Motor neuron (in vitro differentiated cells): Measurements from ENCODE around the gene TCEAL3. TPM values are rescaled to one million over a fixed set of nuclear protein-coding genes. Genes with fewer than 3 reads are reported as not detected.
A peak's percentile ranks its signal among the peaks of the same experiment; 100 is the strongest.
"Not testable (repeated sequence)": the region's sequence is repeated elsewhere in the genome, so short reads cannot be mapped to it uniquely, and the experiment has no call there.

Experiments used
- ATAC-seq, 8 experiments: fragments of 200-7000 bp; cut with Tn5 transposase; replicated peaks in 6 of 8; 2 replicates each; pipeline ENCODE4 v1.8.0; 2021; ENCODE audit warnings: mild to moderate bottlenecking in 8 of 8, moderate library complexity in 8 of 8
- H3K27ac ChIP-seq, 2 donors: fragments of 250-450 bp; sonication (Bioruptor Pico); 2 replicates each; pipeline ENCODE4 v1.9.0; 2021; ENCODE audit warnings: antibody characterized with exemption in 2 of 2, mild to moderate bottlenecking in 2 of 2, moderate library complexity in 1 of 2
- H3K4me1 ChIP-seq, 2 donors: fragments of 250-450 bp; sonication (Bioruptor Pico); replicated peaks in 1 of 2; 2 replicates each; pipeline ENCODE4 v1.6.1; 2021; ENCODE audit warnings: antibody characterized with exemption in 2 of 2, mild to moderate bottlenecking in 2 of 2, moderate library complexity in 1 of 2
- H3K4me3 ChIP-seq, 5 donors: fragments of 250-450 bp; sonication (Bioruptor Pico); 2 replicates each; pipeline ENCODE4 v1.9.0; 2021; ENCODE audit warnings: antibody characterized with exemption in 5 of 5, mild to moderate bottlenecking in 5 of 5, moderate library complexity in 4 of 5
- WGBS, 10 experiments: fragments of 450-650 bp; shearing (Covaris generic); methylation state at CpG; one replicate each; pipeline ENCODE4 v1.0.0; 2022; 5-methylcytosine and 5-hydroxymethylcytosine counted together
- in situ Hi-C, 9 experiments: fragments of 400-800 bp; cut with MboI; loops; one replicate each; pipeline ENCODE4 v1.15.0; 2021; ENCODE audit warnings: low sequenced_read_pairs in 9 of 9, low pct_unique_long_range_greater_than_20kb in 2 of 9; ENCODE audit not compliant: unreplicated experiment in 9 of 9
- total RNA-seq, 8 experiments: library from RNA; unstranded; fragments of 300-600 nt; gene quantifications; 2 replicates each; pipeline versions ENCODE4 v1.2.3 to v1.2.4, GENCODE V29; 2022

Gene TCEAL3
- total RNA-seq, 8 experiments from 2014 or later, result 19.5 to 65.4 (median 25.7) TPM

- WGBS, 10 experiments, result 70 to 100% (median 100%) methylated on average over 1 of the region's 1 CpG; no CpG with 5 or more reads in 3 of the 10 experiments
- in situ Hi-C loops, H3K27ac ChIP-seq, ATAC-seq, H3K4me3 ChIP-seq, H3K4me1 ChIP-seq: not testable (repeated sequence)
Observed at GRCh38 chrX:103592295-103592694, 15.5 kb upstream of the TCEAL3 start.

GRCh38 chrX:103595202-103595601, 12.6 kb upstream of the TCEAL3 start:
- H3K27ac ChIP-seq, in situ Hi-C loops, H3K4me1 ChIP-seq, H3K4me3 ChIP-seq, ATAC-seq: not testable (repeated sequence)
- WGBS, 10 experiments, result 57 to 93% (median 60%) methylated on average over 1 to 3 of the region's 6 CpGs; no CpG with 5 or more reads in 7 of the 10 experiments

DNA sequence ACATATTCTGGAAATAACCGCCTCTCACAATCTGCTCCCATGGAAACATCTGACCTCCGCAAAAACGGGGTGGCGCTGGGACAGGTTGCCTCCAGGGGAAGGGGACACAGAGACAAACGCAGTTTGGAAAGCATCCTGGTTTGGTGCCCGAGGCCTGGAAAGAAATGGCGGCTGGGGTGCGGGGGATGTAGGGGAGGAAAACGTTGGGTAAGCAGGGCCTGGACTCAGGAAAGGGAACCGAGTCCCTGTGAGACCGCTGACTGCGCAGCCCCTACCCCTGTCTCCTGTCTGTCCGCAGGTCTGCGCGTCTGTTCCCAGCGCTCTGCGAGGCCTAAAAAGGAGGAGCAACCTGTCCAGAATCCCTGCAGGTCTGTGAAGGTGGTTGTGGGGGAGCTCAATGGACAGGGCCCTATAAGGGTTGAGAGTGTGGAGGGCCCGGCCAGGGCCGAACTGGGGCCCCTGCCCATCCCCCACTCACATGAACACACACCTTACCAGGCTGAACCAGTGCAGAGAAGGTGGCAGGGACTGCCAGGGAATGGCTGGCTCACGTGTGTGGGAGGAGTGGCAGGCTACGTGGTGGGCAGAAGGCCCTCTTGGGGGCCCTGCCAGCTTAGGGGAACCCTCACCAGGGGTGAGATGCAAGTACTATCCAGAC, 672 bp downstream of the TCEAL3 start:
- no CpG with 5 or more reads among the region's 21 CpGs for WGBS, 10 experiments
- Histone ChIP-seq H3K27ac (peak overlapping the region; percentile 89 to 90), H3K4me3 (peak overlapping the region; percentile 51 to 87 (median 79)), H3K4me1 (no peaks in the 10 kb centered on the region)
- in situ Hi-C loops, result no loop called here
- ATAC-seq, result peak in 3 of 8 experiments; percentile 1 to 38 (median 3)

DNA sequence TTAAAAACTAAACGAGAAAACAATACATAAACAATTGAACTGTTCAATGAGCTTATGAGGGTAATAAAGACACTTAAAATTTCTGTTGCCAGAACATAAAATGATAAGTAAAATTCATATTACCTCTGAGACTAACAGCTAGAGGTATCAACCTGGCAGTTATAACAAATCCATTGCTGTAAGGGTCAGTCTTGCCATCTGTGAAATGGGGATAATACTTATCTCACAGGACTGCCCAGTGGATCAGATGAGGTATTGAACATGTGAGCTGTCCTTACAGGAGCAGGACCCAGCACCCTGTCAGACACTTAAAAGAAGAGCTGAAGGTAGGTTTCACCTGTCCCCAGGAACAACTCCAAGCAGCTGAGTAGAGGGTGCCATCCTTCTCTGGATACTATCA, 2.5 kb downstream of the TCEAL3 start:
- no peak overlapping the region for H3K27ac ChIP-seq
- ATAC-seq, result no peak
- H3K4me3 ChIP-seq, result no peak overlapping the region
- 40 to 100% (median 60%) methylated on average over 1 of the region's 1 CpG; no CpG with 5 or more reads in 5 of the 10 experiments for WGBS, 10 experiments
- in situ Hi-C loops, result no loop called here
- no peaks in the 10 kb centered on the region for H3K4me1 ChIP-seq

DNA sequence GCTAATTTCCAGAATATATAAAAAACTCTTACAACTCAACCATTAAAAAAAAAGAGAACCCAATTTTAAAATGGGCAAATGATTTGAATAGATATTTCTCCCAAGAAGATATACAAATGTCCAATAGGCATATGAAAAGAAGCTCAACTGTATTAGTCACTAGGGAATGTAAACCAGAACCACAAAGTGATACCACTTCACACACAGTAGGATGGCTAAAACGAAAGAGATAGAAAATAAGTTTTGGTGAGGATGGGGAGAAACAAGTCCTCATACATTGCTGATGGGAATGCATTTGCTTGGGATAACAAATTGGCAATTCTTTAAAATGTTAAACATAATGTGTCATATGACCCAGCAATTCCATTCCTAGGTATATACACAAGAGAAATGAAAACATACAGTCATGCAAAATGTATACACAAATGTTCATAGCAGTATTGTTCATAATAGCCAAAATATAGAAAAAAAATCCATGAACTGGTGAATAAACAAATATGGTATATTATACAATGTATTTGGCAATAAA, 5.7 kb downstream of the TCEAL3 start:
- no peak for ATAC-seq
- Histone ChIP-seq H3K4me1 (no peaks in the 10 kb centered on the region), H3K27ac (no peak overlapping the region), H3K4me3 (no peak overlapping the region)
- in situ Hi-C loops, result no loop called here
- WGBS, 10 experiments, result 11 to 80% (median 27%) methylated on average over 1 of the region's 1 CpG; no CpG with 5 or more reads in 3 of the 10 experiments

DNA sequence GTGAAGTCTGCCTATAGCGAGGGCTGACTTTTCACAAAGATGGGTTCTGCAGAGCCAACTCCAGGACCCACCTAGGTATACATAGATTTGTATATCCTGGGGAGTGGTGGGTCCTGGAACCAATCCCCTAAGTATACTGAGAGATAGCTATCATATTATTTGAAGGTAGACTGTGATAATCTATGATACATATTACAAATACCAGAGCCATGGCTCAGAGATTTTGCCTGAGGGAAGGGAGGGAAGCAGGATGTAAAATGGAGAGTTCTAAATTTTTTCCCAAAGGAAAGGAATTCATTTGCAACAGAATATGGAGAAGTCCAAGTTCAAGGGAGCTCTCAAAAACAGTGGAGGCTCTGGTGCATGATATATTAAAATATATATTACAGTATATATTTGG, 7.2 kb downstream of the TCEAL3 start:
- in situ Hi-C loops, result no loop called here
- Histone ChIP-seq H3K27ac (no peak overlapping the region), H3K4me3 (no peak overlapping the region), H3K4me1 (no peaks in the 10 kb centered on the region)
- WGBS, 10 experiments, result 71% methylated on average over 1 of the region's 1 CpG; no CpG with 5 or more reads in 9 of the 10 experiments
- peak in 3 of 8 experiments; percentile 18 to 67 (median 45) for ATAC-seq

DNA sequence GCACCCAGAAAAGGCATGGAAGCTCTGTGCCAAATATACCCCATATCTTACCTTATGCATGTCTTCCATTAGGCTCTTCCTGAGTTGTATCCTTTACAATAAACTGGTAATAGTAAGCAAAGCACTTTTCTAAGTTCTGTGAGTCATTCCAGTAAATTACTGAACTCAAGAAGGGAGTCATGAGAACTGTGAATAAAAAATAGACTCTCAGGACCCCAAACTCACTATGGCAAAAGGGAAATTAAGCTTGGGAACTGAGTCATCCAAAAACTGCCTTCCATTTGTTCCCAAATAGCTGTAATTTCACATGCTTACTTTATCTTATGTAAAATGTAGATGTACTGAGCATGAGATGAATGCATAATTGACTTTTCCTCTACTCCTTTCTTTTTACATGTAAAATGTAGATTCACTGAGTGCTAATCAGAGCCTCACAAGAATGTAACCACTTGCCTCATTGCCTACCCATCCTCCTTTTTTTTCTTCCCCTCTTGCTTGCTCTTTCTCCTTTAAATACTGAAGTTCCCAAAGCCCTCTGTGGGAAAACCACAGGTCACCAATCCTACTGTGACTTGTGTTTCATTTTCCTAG, 8.1 kb downstream of the TCEAL3 start:
- no peak overlapping the region for H3K27ac ChIP-seq
- in situ Hi-C loops, result no loop called here
- no peaks in the 10 kb centered on the region for H3K4me1 ChIP-seq
- no peak overlapping the region for H3K4me3 ChIP-seq
- peak in 4 of 8 experiments; percentile 16 to 81 (median 72) for ATAC-seq

- no peak for ATAC-seq
- H3K27ac ChIP-seq, result no peak overlapping the region
- in situ Hi-C loops, result no loop called here
- no peaks in the 10 kb centered on the region for H3K4me1 ChIP-seq
- H3K4me3 ChIP-seq, result no peak overlapping the region
- 0 to 38% methylated on average over 1 of the region's 1 CpG; no CpG with 5 or more reads in 8 of the 10 experiments for WGBS, 10 experiments
Observed at GRCh38 chrX:103616676-103617186, 9.0 kb downstream of the TCEAL3 start.

DNA sequence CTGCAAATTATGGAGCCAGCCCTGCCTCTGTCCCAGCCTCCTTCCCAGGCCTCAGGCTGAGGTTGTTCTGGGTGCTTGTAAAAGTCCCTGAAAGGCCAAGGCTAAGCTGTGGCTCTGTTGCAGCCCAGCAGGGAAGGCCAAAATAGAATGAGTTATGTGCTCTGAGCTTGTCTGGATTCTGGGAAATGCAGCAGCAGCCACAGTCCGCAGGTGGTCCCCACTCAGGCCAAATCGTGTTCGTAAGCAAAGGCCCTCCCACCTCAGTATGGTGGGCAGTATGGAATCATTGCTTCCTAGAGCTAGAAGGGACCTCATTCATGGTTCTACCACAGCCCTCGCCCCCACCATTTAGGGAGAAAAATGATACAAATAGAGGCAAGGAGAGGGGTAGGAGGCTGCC, 16.3 kb downstream of the TCEAL3 start:
- Histone ChIP-seq H3K27ac (peak overlapping the region in 1 of 2 donors; percentile 20), H3K4me1 (peaks cover 4 to 9% of the 10 kb centered on the region in 2 donors), H3K4me3 (no peak overlapping the region)
- in situ Hi-C loops, result no loop called here
- peak in 4 of 8 experiments; percentile 2 to 8 (median 5) for ATAC-seq
- 20% methylated on average over 1 of the region's 4 CpGs; no CpG with 5 or more reads in 9 of the 10 experiments for WGBS, 10 experiments

GRCh38 chrX:103626855-103627254, 19.1 kb downstream of the TCEAL3 start:
- Histone ChIP-seq H3K4me1 (peaks cover 4 to 9% of the 10 kb centered on the region in 2 donors), H3K4me3 (no peak overlapping the region), H3K27ac (no peak overlapping the region)
- ATAC-seq, result no peak
- in situ Hi-C loops, result no loop called here

GRCh38 chrX:103628386-103629317, 20.9 kb downstream of the TCEAL3 start, which contains the start of gene TCEAL1:
Gene TCEAL1 (plus strand): TSS chrX:103628975. CDS start chrX:103629917, 942 bp downstream.
- Histone ChIP-seq H3K4me1 (peaks cover 4 to 9% of the 10 kb centered on the region in 2 donors), H3K4me3 (peak within 1 kb of the TSS; percentile 48 to 83 (median 61)), H3K27ac (peak within 1 kb of the TSS; percentile 90 to 94)
- 7 to 28% (median 18%) methylated on average over 1 to 4 of the region's 32 CpGs; no CpG with 5 or more reads in 5 of the 10 experiments for WGBS, 10 experiments
- in situ Hi-C loops, result no loop called here
- peak; percentile 11 to 59 (median 41) for ATAC-seq

DNA sequence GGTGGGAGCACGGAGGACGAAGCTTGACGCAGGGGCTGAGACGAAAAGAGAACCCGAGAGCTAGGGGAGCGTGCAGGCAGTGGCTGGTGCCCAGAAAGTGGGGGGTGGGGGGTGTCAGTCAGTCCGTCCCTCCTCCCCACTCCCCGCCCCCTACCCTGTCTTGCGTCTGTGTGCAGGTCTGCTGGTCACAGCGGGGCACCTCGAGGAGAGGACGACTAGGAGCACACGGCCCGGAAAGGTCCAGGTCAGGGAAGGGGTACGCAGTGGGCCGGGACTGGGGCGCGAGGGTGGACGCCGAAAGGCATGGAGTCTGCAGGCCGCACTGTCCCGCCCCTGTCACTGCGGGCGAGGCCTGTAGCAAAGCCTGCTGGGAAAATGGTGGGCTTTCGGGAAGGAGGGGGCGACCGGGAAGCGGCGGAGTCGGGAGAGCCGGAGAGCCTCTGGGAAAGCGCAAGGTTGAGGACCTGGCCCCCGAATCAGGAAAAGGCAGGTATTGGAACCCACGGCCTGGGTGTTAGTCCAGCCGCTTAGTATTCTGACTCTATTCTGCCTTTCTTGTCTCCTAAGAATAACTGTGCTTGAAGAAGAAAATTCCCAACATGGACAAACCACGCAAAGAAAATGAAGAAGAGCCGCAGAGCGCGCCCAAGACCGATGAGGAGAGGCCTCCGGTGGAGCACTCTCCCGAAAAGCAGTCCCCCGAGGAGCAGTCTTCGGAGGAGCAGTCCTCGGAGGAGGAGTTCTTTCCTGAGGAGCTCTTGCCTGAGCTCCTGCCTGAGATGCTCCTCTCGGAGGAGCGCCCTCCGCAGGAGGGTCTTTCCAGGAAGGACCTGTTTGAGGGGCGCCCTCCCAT, 21.8 kb downstream of the TCEAL3 start:
- in situ Hi-C loops, result no loop called here
- H3K4me3 ChIP-seq, result peak overlapping the region; percentile 48 to 83 (median 61)
- WGBS, 10 experiments, result 0 to 54% (median 3%) methylated on average over 2 to 13 of the region's 49 CpGs; no CpG with 5 or more reads in 7 of the 10 experiments

More for the DNA sequence above, 21.8 kb downstream of the TCEAL3 start:
- H3K27ac ChIP-seq, result peak overlapping the region; percentile 90 to 94
- peaks cover 2 to 4% of the 10 kb centered on the region in 2 donors for H3K4me1 ChIP-seq
- peak; percentile 73 to 84 (median 78) for ATAC-seq
